Body of pancreas (tissue), 4 donors: ENCODE data around the gene DHX58. TPM values are rescaled to one million over a fixed set of nuclear protein-coding genes. Genes with fewer than 3 reads are reported as not detected.

ENCODE experiments used
- ATAC-seq: fragments of 150-250 bp; one replicate; pipeline ENCODE4 v1.9.1; 2016
- DNase-seq, 4 donors: peaks; one replicate each; pipeline ENCODE4 v3.0.0-alpha.2; 2019
- H3K27ac ChIP-seq, 4 donors: fragments of 200-600 bp; sonication (generic); 1 replicate in 3 of 4; 2 replicates in 1 of 4; pipeline versions ENCODE4 v1.5.1 to v1.6.1; 2016 to 2019; ENCODE audit warnings: mild to moderate bottlenecking in 1 of 4, mixed read lengths in 1 of 4, moderate library complexity in 1 of 4
- H3K27me3 ChIP-seq, 2 donors: fragments of 200-600 bp; sonication (generic); one replicate each; pipeline ENCODE4 v1.6.0; 2016; ENCODE audit warnings: mild to moderate bottlenecking in 1 of 2
- H3K36me3 ChIP-seq, 2 donors: fragments of 200-600 bp; sonication (generic); replicated peaks in 1 of 2; 2 replicates each; pipeline ENCODE4 v1.5.1; 2016; ENCODE audit warnings: low read depth in 2 of 2; ENCODE audit not compliant: insufficient read depth in 1 of 2
- H3K4me1 ChIP-seq: fragments of 200-600 bp; sonication (generic); one replicate; pipeline ENCODE4 v1.6.0; 2016
- H3K4me3 ChIP-seq, 2 donors: fragments of 200-600 bp; sonication (generic); 1 replicate in 1 of 2; 2 replicates in 1 of 2; pipeline ENCODE4 v1.5.1; 2016 to 2019
- H3K9me3 ChIP-seq, 3 donors: fragments of 200-600 bp; sonication (generic); 1 replicate in 2 of 3; 2 replicates in 1 of 3; pipeline ENCODE4 v1.5.1; 2016
- CTCF ChIP-seq, 7 experiments: fragments of 450-650 bp in 4 of 7; fragments of 200-600 bp in 3 of 7; sonication (generic) in 3 of 7; IDR thresholded peaks; one replicate each; pipeline ENCODE4 v1.5.1; 2016 to 2019; ENCODE audit warnings: antibody characterized with exemption in 7 of 7
- POLR2A ChIP-seq, 3 donors: fragments of 450-650 bp; IDR thresholded peaks; one replicate each; pipeline ENCODE4 v1.6.1; 2016; ENCODE audit warnings: antibody characterized with exemption in 3 of 3, mild to moderate bottlenecking in 2 of 3
- WGBS, 2 donors: methylation state at CpG; one replicate each; pipeline ENCODE4 v1.1.5; 2017; 5-methylcytosine and 5-hydroxymethylcytosine counted together
- intact Hi-C: fragments of 100-400 bp; cut with DNase I; formaldehyde crosslinking; loops from one replicate; pipeline ENCODE4 v1.15.1; 2023
- total RNA-seq, 2 donors: library from RNA; depleted of rRNA; stranded (reverse); fragments of >200 nt; gene quantifications; one replicate each; pipeline ENCODE4 v1.1.0, GENCODE V29; 2016

Gene DHX58
- total RNA-seq, 2 donors from 2014 or later: 5.7 to 19.1 TPM

- ATAC-seq: no peak
These were observed 17.9 kb upstream of the DHX58 start for GRCh38 chr17:42130310-42130936.

GRCh38 chr17:42129109-42129837 lies 16.8 kb upstream of the DHX58 start:
- peak in 1 of 4 donors; percentile 68 for DNase-seq
- Histone ChIP-seq H3K4me1 (peaks cover 33% of the 10 kb centered on the region), H3K27me3 (no peaks in the 10 kb centered on the region), H3K9me3 (no peaks in the 10 kb centered on the region), H3K27ac (peak overlapping the region in 2 of 4 donors; percentile 31 to 47), H3K36me3 (peaks cover 0 to 21% of the 10 kb centered on the region in 2 donors), H3K4me3 (no peak overlapping the region)
- ATAC-seq: no peak
- TF ChIP-seq CTCF (IDR thresholded peaks at IDR 0.05) (no peak), POLR2A (IDR thresholded peaks at IDR 0.05) (no peak)
- 74 to 89% methylated on average over 3 to 8 of the region's 8 CpGs for WGBS, 2 donors
- intact Hi-C loops: no loop called here

More at GRCh38 chr17:42130310-42130936, 17.9 kb upstream of the DHX58 start:
- intact Hi-C loops: no loop called here
- Histone ChIP-seq H3K27ac (peak overlapping the region in 1 of 4 donors; percentile 31), H3K36me3 (peaks cover 0 to 21% of the 10 kb centered on the region in 2 donors), H3K27me3 (no peaks in the 10 kb centered on the region), H3K9me3 (no peaks in the 10 kb centered on the region), H3K4me1 (peaks cover 44% of the 10 kb centered on the region), H3K4me3 (no peak overlapping the region)
- no peak for DNase-seq
- no peak for TF ChIP-seq POLR2A (IDR thresholded peaks at IDR 0.05)
- TF ChIP-seq CTCF (IDR thresholded peaks at IDR 0.05): peak in 1 of 7 experiments; percentile 10
- 80 to 82% methylated on average over 16 of the region's 16 CpGs for WGBS, 2 donors

- intact Hi-C loops: no loop called here
- Histone ChIP-seq H3K27me3 (no peaks in the 10 kb centered on the region), H3K27ac (no peak overlapping the region), H3K36me3 (peaks cover 0 to 21% of the 10 kb centered on the region in 2 donors), H3K9me3 (no peaks in the 10 kb centered on the region), H3K4me1 (peaks cover 18% of the 10 kb centered on the region), H3K4me3 (no peak overlapping the region)
- 86 to 95% methylated on average over 6 of the region's 6 CpGs for WGBS, 2 donors
- DNase-seq (no peak), ATAC-seq (no peak)
- TF ChIP-seq POLR2A (IDR thresholded peaks at IDR 0.05): no peak
- TF ChIP-seq CTCF (IDR thresholded peaks at IDR 0.05): no peak
These were observed 14.9 kb upstream of the DHX58 start for GRCh38 chr17:42127414-42127813.

- intact Hi-C loops: no loop called here
- WGBS, 2 donors: 52 to 69% methylated on average over 3 of the region's 3 CpGs
- no peak for ATAC-seq
- TF ChIP-seq POLR2A (IDR thresholded peaks at IDR 0.05) (no peak), CTCF (IDR thresholded peaks at IDR 0.05) (no peak)
- H3K27ac ChIP-seq: no peak overlapping the region
- no peaks in the 10 kb centered on the region for H3K9me3 ChIP-seq
- DNase-seq: no peak
- H3K27me3 ChIP-seq: no peaks in the 10 kb centered on the region
- H3K4me3 ChIP-seq: no peak overlapping the region
- H3K4me1 ChIP-seq: peaks cover 22% of the 10 kb centered on the region
- H3K36me3 ChIP-seq: peaks cover 0 to 21% of the 10 kb centered on the region in 2 donors
These were observed 14.3 kb upstream of the DHX58 start for GRCh38 chr17:42126836-42127235.
